LNCAP (cell line): ENCODE results near the gene KAZN.

Experiments
- TF ChIP-seq, protein P1 (sequence below): fragments of 450-650 bp; IDR thresholded peaks from 2 replicates; pipeline ENCODE4 v1.5.1; 2017; ENCODE audit warnings: mild to moderate bottlenecking

The KAZN gene

DNA sequence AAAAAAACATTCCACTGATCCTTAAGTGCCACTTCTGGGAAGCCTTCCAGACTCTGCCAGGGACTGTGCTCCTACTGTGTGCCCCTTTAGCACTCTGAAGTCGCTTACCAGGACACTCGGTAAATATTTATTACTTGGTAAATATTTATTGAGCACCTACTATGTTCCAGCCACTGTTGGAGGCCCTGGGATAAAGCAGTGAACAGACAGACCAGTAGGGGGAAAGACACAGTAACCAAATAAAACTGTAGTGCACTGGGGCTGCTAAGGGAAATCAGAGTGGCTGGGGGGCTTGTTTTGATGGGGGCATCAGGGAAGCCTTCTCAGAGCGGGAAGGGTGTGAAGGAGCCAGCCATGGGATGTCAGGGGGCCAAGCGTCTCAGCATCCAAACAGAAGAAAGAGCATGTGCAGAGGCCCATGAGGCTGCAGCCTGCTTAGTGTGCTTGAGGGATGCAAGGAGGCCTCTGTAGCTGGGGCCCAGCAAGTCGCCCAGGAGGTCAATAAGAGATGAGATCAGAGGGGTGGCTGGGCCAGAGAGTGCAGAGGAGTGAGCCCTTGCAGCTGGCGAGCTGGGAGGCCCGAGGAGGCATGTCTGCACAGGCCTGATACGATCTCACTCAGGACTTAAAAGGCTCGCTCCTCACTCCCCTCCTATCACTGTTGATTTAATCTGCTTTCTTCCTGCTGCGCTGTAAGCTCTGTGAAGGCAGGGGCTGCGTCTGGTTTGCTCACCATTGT, 28.6 kb downstream of the KAZN start:
- TF ChIP-seq, protein P1, sequence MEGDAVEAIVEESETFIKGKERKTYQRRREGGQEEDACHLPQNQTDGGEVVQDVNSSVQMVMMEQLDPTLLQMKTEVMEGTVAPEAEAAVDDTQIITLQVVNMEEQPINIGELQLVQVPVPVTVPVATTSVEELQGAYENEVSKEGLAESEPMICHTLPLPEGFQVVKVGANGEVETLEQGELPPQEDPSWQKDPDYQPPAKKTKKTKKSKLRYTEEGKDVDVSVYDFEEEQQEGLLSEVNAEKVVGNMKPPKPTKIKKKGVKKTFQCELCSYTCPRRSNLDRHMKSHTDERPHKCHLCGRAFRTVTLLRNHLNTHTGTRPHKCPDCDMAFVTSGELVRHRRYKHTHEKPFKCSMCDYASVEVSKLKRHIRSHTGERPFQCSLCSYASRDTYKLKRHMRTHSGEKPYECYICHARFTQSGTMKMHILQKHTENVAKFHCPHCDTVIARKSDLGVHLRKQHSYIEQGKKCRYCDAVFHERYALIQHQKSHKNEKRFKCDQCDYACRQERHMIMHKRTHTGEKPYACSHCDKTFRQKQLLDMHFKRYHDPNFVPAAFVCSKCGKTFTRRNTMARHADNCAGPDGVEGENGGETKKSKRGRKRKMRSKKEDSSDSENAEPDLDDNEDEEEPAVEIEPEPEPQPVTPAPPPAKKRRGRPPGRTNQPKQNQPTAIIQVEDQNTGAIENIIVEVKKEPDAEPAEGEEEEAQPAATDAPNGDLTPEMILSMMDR = no peak

DNA sequence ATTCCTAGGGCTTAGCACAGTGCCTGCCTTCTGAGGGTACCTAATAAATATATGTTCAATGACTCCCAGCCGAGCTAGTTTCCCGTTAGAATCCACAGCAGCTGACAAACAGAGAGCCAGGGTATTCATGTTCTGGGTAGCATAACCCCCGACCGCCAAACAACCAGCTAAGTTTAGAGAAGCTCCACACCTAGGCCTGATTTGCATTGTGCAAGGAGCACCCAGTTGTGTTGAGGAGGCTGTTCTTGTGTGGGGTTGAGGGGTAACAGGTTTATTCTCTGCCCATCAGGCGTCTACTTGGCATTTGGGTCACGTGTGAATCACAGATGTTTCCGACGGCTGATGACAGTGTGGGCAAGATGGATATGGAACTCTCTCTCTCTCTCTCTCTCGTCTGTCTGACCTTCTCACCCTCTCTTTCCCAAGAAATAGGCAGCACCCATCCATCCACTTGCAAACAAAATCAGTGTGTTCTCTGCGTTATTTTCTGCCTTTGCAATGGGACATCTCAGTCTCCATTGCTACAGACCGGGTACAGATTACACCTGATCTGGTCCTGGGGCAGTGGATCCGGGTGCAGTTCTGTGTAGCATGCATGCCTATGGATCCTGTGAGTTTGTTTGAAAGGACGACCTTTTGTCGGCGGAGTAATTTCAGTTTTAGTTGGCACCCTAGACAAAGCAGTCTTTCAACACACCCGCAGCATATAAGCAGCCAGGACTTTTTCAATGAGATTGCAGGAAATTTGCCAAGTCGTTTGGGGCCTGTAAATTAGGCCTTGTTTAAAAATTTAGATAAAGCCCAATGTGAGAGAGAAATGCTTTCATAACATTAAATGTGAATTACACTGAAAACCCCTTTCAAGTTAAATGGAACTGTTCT, 29.4 kb downstream of the KAZN start:
- TF ChIP-seq, protein P1 = no peak

DNA sequence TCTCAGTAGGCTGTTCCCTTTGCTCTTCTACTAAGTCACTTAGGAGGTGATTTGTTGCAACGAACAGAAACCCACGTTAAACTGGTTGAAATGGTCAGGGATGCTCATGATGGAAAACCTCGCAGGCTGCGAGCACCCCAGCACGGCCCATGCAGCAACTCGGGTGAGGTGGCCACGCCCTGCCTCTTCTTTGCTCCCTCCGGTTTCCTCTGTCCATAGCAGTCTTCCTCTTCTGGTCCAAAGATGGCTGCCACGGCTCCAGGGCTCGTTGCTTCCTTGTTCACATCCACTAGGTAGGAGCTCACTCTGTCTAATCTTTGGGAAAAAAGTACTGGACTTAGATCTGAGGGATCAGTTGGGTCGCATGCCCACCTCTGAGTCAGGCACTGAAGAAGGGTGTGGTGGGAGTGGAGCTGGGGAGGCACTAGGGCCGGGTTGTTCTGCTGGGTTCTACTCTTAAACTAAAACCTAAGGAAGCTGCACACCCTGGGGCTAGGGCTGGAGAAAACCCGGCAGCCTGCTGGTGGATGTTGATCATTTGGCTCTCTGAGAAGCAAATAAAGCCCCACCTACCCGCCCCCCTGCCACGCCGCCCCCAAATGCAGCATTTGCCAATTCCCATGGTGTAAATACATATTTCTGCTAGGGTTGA, 31.0 kb downstream of the KAZN start:
- TF ChIP-seq, protein P1 = no peak

DNA sequence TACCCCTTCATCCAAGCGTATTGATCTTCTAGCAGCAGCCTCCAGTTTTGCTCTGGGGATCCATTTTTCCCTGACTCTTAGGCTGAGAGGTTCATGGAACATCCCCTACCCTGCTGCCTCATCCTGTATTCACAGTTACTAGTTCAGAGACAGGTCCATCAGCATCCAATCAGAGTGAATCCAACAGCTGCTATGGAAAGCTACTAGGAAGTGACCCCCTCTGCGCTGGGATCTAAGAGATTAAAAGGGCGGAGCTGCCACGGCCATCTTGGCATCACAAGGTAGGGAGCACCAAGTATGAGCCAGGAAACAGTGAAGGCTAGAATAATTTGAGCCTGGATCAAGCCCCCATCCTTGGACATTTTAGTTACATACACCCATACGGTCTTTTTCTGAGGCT, 32.5 kb downstream of the KAZN start:
- TF ChIP-seq, protein P1 = no peak

DNA sequence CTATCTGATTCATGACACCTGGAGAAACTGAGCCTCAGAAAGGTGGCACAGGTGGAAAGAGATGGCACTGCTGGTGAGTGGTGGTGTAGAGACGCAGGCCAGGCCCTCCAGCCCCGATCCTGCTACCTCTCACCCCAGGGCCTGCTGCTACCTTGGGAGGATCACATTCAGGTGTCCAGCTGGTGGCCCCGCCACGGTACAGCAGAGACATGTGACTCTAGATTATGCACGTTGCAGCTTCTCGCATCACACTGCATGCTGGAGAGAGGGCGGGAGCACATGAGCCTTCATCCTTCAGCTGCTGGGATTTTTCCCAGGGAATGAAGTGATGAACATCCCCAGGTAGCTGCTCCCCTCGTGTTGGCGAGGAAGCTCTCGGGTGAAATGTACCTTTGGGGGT, 32.9 kb downstream of the KAZN start:
- TF ChIP-seq, protein P1 = no peak

DNA sequence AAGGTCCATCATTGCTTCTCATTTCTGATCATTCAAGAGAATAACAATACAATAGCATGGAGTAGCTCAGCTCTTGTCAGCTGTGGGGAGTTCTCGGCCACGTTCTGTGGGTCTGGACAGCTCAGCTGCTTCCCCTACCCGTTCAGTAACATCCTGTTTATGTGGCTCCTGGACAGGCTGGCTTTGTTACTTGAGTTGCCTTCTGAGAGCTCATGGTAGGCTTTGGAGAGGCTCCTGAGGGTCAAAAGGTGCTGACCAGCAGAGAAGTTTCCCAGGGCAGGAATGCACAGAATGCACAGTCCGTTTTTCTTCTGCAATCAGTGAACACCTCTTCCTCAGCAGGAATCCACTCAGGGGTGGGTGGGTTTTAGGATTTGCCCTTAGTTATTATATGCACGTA, 36.0 kb downstream of the KAZN start:
- TF ChIP-seq, protein P1 = no peak

DNA sequence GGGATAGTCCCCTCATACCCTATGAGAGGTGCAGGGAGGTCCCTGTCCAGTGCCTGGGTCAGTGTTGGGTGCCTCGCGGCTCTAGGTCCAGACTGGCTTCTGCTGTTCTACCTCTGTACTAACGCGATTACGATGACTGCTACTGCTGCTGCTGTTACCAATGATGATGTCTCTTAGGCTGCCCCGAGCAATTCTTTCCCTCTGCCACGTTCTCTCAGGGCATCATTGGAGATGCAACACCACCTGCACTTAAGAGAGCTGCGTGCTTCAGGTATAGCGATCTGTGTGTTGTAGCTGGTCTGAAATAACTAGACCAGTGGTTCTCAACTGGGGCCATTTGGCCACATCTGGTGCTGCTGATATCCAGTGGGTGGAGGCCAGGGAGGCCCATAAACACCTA, 36.9 kb downstream of the KAZN start:
- TF ChIP-seq, protein P1 = no peak
